B cell (primary cell): ENCODE data around the gene STOX1. TPM values are rescaled to one million over a fixed set of nuclear protein-coding genes. Genes with fewer than 3 reads are reported as not detected.

ENCODE experiments used
- ATAC-seq: fragments of 200-7000 bp; cut with Tn5 transposase; one replicate; pipeline ENCODE4 v1.10.0; 2021; ENCODE audit warnings: low read depth, mild to moderate bottlenecking, moderate number of reproducible peaks, moderate library complexity
- CTCF ChIA-PET: fragments of 350-600 bp; sonication (Branson Sonifier 250); formaldehyde crosslinking; loops from one replicate; lab custom pipeline; 2021; ENCODE audit warnings: antibody characterized with exemption, inconsistent platforms; lab: Charles Lee
- POLR2A ChIA-PET: fragments of 350-600 bp; sonication (Branson Sonifier 250); formaldehyde crosslinking; loops from one replicate; lab custom pipeline; 2021; ENCODE audit warnings: antibody characterized with exemption; lab: Charles Lee
- DNase-seq: peaks from one replicate; pipeline ENCODE4 v3.0.0; 2013
- H2AFZ ChIP-seq: 2 replicates; pipeline ENCODE4 v1.6.1; 2012; ENCODE audit warnings: mild to moderate bottlenecking, low read depth, low read length; ENCODE audit not compliant: insufficient read depth, poor library complexity, severe bottlenecking
- H3K27ac ChIP-seq, 2 donors: 1 replicate in 1 of 2; 2 replicates in 1 of 2; pipeline ENCODE4 v1.5.1; 2012 to 2013; ENCODE audit warnings: low read length in 2 of 2, mild to moderate bottlenecking in 2 of 2, moderate library complexity in 1 of 2
- H3K27me3 ChIP-seq, 4 experiments: fragments of 200-600 bp in 1 of 4; sonication (generic) in 1 of 4; replicated peaks in 1 of 4; 1 replicate in 2 of 4; 2 replicates in 2 of 4; pipeline versions ENCODE4 v1.6.1 to v1.7.0; 2013 to 2016; ENCODE audit warnings: low read length in 3 of 4, mild to moderate bottlenecking in 2 of 4, mixed read lengths in 1 of 4, moderate library complexity in 1 of 4; ENCODE audit not compliant: insufficient read depth in 4 of 4, control insufficient read depth in 3 of 4; ENCODE audit errors: control extremely low read depth in 1 of 4
- H3K36me3 ChIP-seq, 2 experiments: replicated peaks in 1 of 2; 1 replicate in 1 of 2; 2 replicates in 1 of 2; pipeline versions ENCODE4 v1.6.1 to v1.7.1; 2013; ENCODE audit warnings: low read length in 1 of 2; ENCODE audit not compliant: insufficient read depth in 2 of 2, control insufficient read depth in 1 of 2; ENCODE audit errors: control extremely low read depth in 1 of 2, extremely low read depth in 1 of 2
- H3K4me1 ChIP-seq, 2 donors: fragments of 200-600 bp in 1 of 2; sonication (generic) in 1 of 2; 1 replicate in 1 of 2; 2 replicates in 1 of 2; pipeline versions ENCODE4 v1.5.1 to v1.6.1; 2013 to 2017; ENCODE audit warnings: low read length in 2 of 2; ENCODE audit not compliant: control insufficient read depth in 2 of 2, insufficient read depth in 2 of 2
- H3K4me2 ChIP-seq: replicated peaks from 2 replicates; pipeline ENCODE3; 2012; ENCODE audit warnings: mild to moderate bottlenecking, low read depth, low read length; ENCODE audit not compliant: poor library complexity, severe bottlenecking
- H3K4me3 ChIP-seq, 5 experiments: fragments of 200-600 bp in 1 of 5; sonication (generic) in 1 of 5; 1 replicate in 3 of 5; 2 replicates in 2 of 5; pipeline versions ENCODE4 v1.5.1 to v1.7.0; 2011 to 2016; ENCODE audit warnings: low read length in 4 of 5, mild to moderate bottlenecking in 4 of 5, low read depth in 2 of 5, control low read depth in 1 of 5, moderate library complexity in 1 of 5; ENCODE audit not compliant: insufficient read depth in 1 of 5; ENCODE audit errors: control extremely low read depth in 1 of 5, extremely low read depth in 1 of 5
- H3K79me2 ChIP-seq: fragments of 200-600 bp; sonication (generic); one replicate; pipeline ENCODE4 v1.6.0; 2016; ENCODE audit warnings: low read length; ENCODE audit not compliant: control insufficient read depth, insufficient read depth
- H3K9ac ChIP-seq: fragments of 200-600 bp; sonication (generic); 2 replicates; pipeline ENCODE4 v1.6.1; 2017; ENCODE audit warnings: mild to moderate bottlenecking, low read length, moderate library complexity
- H3K9me3 ChIP-seq, 3 donors: one replicate each; pipeline versions ENCODE4 v1.6.1 to v1.7.1; 2013; ENCODE audit warnings: low read length in 2 of 3; ENCODE audit not compliant: control insufficient read depth in 2 of 3, insufficient read depth in 1 of 3; ENCODE audit errors: control extremely low read depth in 1 of 3
- H4K20me1 ChIP-seq: 2 replicates; pipeline ENCODE4 v1.6.0; 2012; ENCODE audit warnings: mild to moderate bottlenecking, low read length; ENCODE audit not compliant: insufficient read depth, control insufficient read depth, poor library complexity, severe bottlenecking
- H3K27ac Mint-ChIP-seq: one replicate; pipeline ENCODE4 v1.8.0; 2021; ENCODE audit warnings: mixed read lengths
- H3K27me3 Mint-ChIP-seq: one replicate; pipeline ENCODE4 v1.8.0; 2021; ENCODE audit warnings: mixed read lengths
- H3K4me1 Mint-ChIP-seq: one replicate; pipeline ENCODE4 v1.8.0; 2021; ENCODE audit warnings: mixed read lengths
- H3K4me3 Mint-ChIP-seq: one replicate; pipeline ENCODE4 v1.8.0; 2021; ENCODE audit warnings: mixed read lengths
- H3K9me3 Mint-ChIP-seq: one replicate; pipeline ENCODE4 v1.8.0; 2022; ENCODE audit warnings: mixed read lengths; ENCODE audit not compliant: insufficient read depth
- EZH2 ChIP-seq: IDR thresholded peaks from 2 replicates; pipeline ENCODE4 v1.6.1; 2012; ENCODE audit warnings: borderline replicate concordance, low read depth, mild to moderate bottlenecking, moderate library complexity, low read length; ENCODE audit not compliant: insufficient read depth, poor library complexity, severe bottlenecking
- WGBS: methylation state at CpG from one replicate; pipeline ENCODE4 v1.1.5; 2013; ENCODE audit warnings: missing lambda C conversion rate; ENCODE audit not compliant: insufficient coverage; 5-methylcytosine and 5-hydroxymethylcytosine counted together
- intact Hi-C: fragments of 100-400 bp; cut with micrococcal nuclease; formaldehyde crosslinking; loops from one replicate; pipeline ENCODE4 v1.10.0; 2022
- polyA plus RNA-seq: library from polyadenylated mRNA; depleted of rRNA; stranded (reverse); fragments of >200 nt; gene quantifications from 2 replicates; pipeline ENCODE4 v1.2.3, GENCODE V29; 2012
- total RNA-seq, 2 donors: library from RNA; stranded (reverse); fragments of 120-200 nt in 1 of 2; gene quantifications; 1 replicate in 1 of 2; 2 replicates in 1 of 2; pipeline versions ENCODE4 v1.2.3 to v1.2.4, GENCODE V29; 2013 to 2022
- TF ChIP-seq, protein P1 (sequence below): fragments of 200-600 bp; IDR thresholded peaks from one replicate; pipeline ENCODE4 v1.8.0; 2022; ENCODE audit warnings: antibody characterized with exemption, mild to moderate bottlenecking

The STOX1 gene
- total and polyA plus RNA-seq, 2 donors (not counting 1 experiment from before 2014, with no cell fraction given), result 0.07 to 0.57 TPM

- Histone ChIP-seq H3K4me3 (no peak overlapping the region), H3K4me2 (no peak overlapping the region), H2AFZ (no peak overlapping the region), H3K4me1 (no peaks in the 10 kb centered on the region), H3K9me3 (no peaks in the 10 kb centered on the region), H3K79me2 (no peaks in the 10 kb centered on the region), H3K27ac (no peak overlapping the region), H3K27me3 (no peaks in the 10 kb centered on the region), H3K36me3 (no peaks in the 10 kb centered on the region), H4K20me1 (no peaks in the 10 kb centered on the region), H3K9ac (no peak overlapping the region)
- ChIA-PET CTCF (no interaction called here), POLR2A (no interaction called here)
- Mint-ChIP-seq H3K27ac (no peak overlapping the region), H3K4me3 (no peak overlapping the region), H3K27me3 (no peaks in the 10 kb centered on the region), H3K4me1 (no peaks in the 10 kb centered on the region), H3K9me3 (no peaks in the 10 kb centered on the region)
- ATAC-seq, result no peak
- DNase-seq, result no peak
- TF ChIP-seq, protein P1, sequence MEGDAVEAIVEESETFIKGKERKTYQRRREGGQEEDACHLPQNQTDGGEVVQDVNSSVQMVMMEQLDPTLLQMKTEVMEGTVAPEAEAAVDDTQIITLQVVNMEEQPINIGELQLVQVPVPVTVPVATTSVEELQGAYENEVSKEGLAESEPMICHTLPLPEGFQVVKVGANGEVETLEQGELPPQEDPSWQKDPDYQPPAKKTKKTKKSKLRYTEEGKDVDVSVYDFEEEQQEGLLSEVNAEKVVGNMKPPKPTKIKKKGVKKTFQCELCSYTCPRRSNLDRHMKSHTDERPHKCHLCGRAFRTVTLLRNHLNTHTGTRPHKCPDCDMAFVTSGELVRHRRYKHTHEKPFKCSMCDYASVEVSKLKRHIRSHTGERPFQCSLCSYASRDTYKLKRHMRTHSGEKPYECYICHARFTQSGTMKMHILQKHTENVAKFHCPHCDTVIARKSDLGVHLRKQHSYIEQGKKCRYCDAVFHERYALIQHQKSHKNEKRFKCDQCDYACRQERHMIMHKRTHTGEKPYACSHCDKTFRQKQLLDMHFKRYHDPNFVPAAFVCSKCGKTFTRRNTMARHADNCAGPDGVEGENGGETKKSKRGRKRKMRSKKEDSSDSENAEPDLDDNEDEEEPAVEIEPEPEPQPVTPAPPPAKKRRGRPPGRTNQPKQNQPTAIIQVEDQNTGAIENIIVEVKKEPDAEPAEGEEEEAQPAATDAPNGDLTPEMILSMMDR, result no peak
- TF ChIP-seq EZH2, result no peak
- WGBS, result no CpG with 5 or more reads among the region's 1 CpG
- intact Hi-C loops, result no loop called here
These were observed 50.3 kb downstream of the STOX1 start for GRCh38 chr10:68877482-68878110.

DNA sequence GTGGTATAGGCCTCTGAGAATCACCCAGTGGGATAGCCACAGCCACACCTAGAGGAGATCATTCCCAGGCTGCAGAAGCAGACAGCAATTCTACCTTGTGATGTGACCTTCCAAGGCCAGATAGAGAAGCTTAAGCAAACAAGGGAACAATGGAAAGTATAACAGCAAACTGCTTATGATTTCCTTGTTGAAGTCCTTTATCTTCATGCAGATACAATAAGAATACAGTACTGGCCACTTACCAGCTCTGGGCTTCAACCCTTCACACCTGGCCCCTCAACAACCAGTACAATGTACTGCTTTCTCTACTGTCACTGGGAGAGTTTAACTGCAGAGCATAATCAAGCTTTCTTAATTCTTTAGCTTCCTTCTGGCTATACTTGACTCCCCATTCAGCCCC, 51.2 kb downstream of the STOX1 start:
- Mint-ChIP-seq H3K4me1 (no peaks in the 10 kb centered on the region), H3K4me3 (no peak overlapping the region), H3K27me3 (no peaks in the 10 kb centered on the region), H3K27ac (no peak overlapping the region), H3K9me3 (no peaks in the 10 kb centered on the region)
- ChIA-PET POLR2A (no interaction called here), CTCF (no interaction called here)
- Histone ChIP-seq H3K9ac (no peak overlapping the region), H3K27ac (no peak overlapping the region), H3K4me2 (no peak overlapping the region), H3K27me3 (no peaks in the 10 kb centered on the region), H3K4me3 (no peak overlapping the region), H3K79me2 (no peaks in the 10 kb centered on the region), H3K36me3 (no peaks in the 10 kb centered on the region), H3K9me3 (no peaks in the 10 kb centered on the region), H4K20me1 (no peaks in the 10 kb centered on the region), H2AFZ (no peak overlapping the region), H3K4me1 (no peaks in the 10 kb centered on the region)
- intact Hi-C loops, result no loop called here
- TF ChIP-seq EZH2, result no peak
- TF ChIP-seq, protein P1, result no peak
- no peak for DNase-seq
- ATAC-seq, result no peak
